ENCODE measurements around the gene ALKAL2.

The ALKAL2 gene

GRCh38 chr2:278927-279320, 9.0 kb downstream of the ALKAL2 start:
- no peak for DNase-seq
- no peak overlapping the region for H3K9ac ChIP-seq (ENCODE audit: low read length)
- H3K79me2 ChIP-seq (ENCODE audit: low read length): peaks cover 27% of the 10 kb centered on the region
- no peaks in the 10 kb centered on the region for H3K27me3 ChIP-seq (replicated peaks; ENCODE audit: insufficient read depth, low read length)
- H3K27ac ChIP-seq (ENCODE audit: low read length): no peak overlapping the region
- TF ChIP-seq EZH2 (optimal IDR thresholded peaks at IDR 0.05; ENCODE audit: low read depth, low read length) (no peak), CTCF (IDR thresholded peaks at IDR 0.05; ENCODE audit: low read length) (no peak), EZH2phosphoT487 (IDR thresholded peaks at IDR 0.05; ENCODE audit: low read length) (no peak)
- H3K9me2 ChIP-seq (replicated peaks; ENCODE audit: insufficient read depth, low read length): no peaks in the 10 kb centered on the region
- no peaks in the 10 kb centered on the region for H4K20me1 ChIP-seq (ENCODE audit: insufficient read depth, low read length)
- no peak overlapping the region for H3K4me3 ChIP-seq (ENCODE audit: low read length)
- H3K9me3 ChIP-seq (replicated peaks; ENCODE audit: insufficient read depth, low read length): no peaks in the 10 kb centered on the region
- peaks cover 18% of the 10 kb centered on the region for H3K36me3 ChIP-seq (replicated peaks; ENCODE audit: insufficient read depth, low read length)
- H3K4me2 ChIP-seq (ENCODE audit: low read depth, low read length): no peak overlapping the region
- peaks cover 10% of the 10 kb centered on the region; the same call in 1 of the 2 replicates for H3K4me1 ChIP-seq (ENCODE audit: low read length)
- H3F3A ChIP-seq (ENCODE audit: insufficient read depth, low read length): no peaks in the 10 kb centered on the region
- no peak overlapping the region for H2AFZ ChIP-seq (ENCODE audit: low read length)

DNA sequence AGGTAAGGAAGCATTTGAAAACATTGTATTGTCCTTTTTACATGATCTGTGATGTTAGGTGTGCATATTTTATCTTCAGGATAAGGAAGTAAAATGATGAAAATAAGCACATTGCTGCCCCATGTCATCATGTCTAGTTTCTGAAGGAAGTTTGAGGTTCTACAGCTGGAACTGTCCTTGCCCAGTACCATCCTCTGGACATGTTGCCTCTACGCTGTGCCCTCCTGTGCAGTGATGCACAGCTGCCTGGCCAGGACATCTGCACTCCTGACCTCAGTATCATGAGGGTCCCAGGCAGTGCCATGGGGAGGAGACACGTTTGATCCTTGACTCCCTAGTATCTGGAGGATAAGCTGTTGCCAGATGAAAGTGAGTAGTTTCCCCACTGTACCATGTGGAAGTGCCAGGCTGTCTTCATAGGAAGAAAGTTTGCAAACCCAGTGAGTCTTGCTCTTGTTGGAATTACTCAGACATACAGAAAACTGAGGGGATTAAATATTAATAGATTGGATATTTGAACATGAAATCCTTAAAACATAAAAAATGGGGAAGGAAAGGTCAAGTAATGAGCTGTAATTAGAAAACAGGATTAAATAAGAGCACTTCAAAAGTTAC, 9.5 kb downstream of the ALKAL2 start:
- Histone ChIP-seq H3K9me2 (replicated peaks; ENCODE audit: insufficient read depth, low read length) (no peaks in the 10 kb centered on the region), H3K27me3 (replicated peaks; ENCODE audit: insufficient read depth, low read length) (no peaks in the 10 kb centered on the region), H3K9ac (ENCODE audit: low read length) (no peak overlapping the region), H2AFZ (ENCODE audit: low read length) (no peak overlapping the region), H3K9me3 (replicated peaks; ENCODE audit: insufficient read depth, low read length) (no peaks in the 10 kb centered on the region), H3F3A (ENCODE audit: insufficient read depth, low read length) (no peaks in the 10 kb centered on the region), H3K79me2 (ENCODE audit: low read length) (peaks cover 32% of the 10 kb centered on the region), H4K20me1 (ENCODE audit: insufficient read depth, low read length) (no peaks in the 10 kb centered on the region), H3K36me3 (replicated peaks; ENCODE audit: insufficient read depth, low read length) (peaks cover 18% of the 10 kb centered on the region), H3K4me2 (ENCODE audit: low read depth, low read length) (no peak overlapping the region), H3K4me1 (ENCODE audit: low read length) (peaks cover 10% of the 10 kb centered on the region; the same call in 1 of the 2 replicates), H3K4me3 (ENCODE audit: low read length) (no peak overlapping the region), H3K27ac (ENCODE audit: low read length) (no peak overlapping the region)
- no peak for DNase-seq
- TF ChIP-seq EZH2 (optimal IDR thresholded peaks at IDR 0.05; ENCODE audit: low read depth, low read length) (no peak), CTCF (IDR thresholded peaks at IDR 0.05; ENCODE audit: low read length) (no peak), EZH2phosphoT487 (IDR thresholded peaks at IDR 0.05; ENCODE audit: low read length) (no peak)

GRCh38 chr2:275466-275865, 12.4 kb downstream of the ALKAL2 start:
- no peak overlapping the region for H3K4me3 ChIP-seq (ENCODE audit: low read length)
- TF ChIP-seq EZH2phosphoT487 (IDR thresholded peaks at IDR 0.05; ENCODE audit: low read length): no peak
- TF ChIP-seq EZH2 (optimal IDR thresholded peaks at IDR 0.05; ENCODE audit: low read depth, low read length): no peak
- TF ChIP-seq CTCF (IDR thresholded peaks at IDR 0.05; ENCODE audit: low read length): no peak
- H3K79me2 ChIP-seq (ENCODE audit: low read length): peaks cover 60% of the 10 kb centered on the region
- peaks cover 18% of the 10 kb centered on the region for H3K36me3 ChIP-seq (replicated peaks; ENCODE audit: insufficient read depth, low read length)
- H3K4me1 ChIP-seq (ENCODE audit: low read length): peaks cover 10% of the 10 kb centered on the region; the same call in 1 of the 2 replicates
- no peak for DNase-seq
- no peak overlapping the region for H3K27ac ChIP-seq (ENCODE audit: low read length)
- peaks cover 4% of the 10 kb centered on the region; the same call in 1 of the 2 replicates for H4K20me1 ChIP-seq (ENCODE audit: insufficient read depth, low read length)
- H2AFZ ChIP-seq (ENCODE audit: low read length): no peak overlapping the region
- no peaks in the 10 kb centered on the region for H3K27me3 ChIP-seq (replicated peaks; ENCODE audit: insufficient read depth, low read length)
- no peak overlapping the region for H3K4me2 ChIP-seq (ENCODE audit: low read depth, low read length)
- H3K9me2 ChIP-seq (replicated peaks; ENCODE audit: insufficient read depth, low read length): no peaks in the 10 kb centered on the region
- no peak overlapping the region for H3K9ac ChIP-seq (ENCODE audit: low read length)
- no peaks in the 10 kb centered on the region for H3K9me3 ChIP-seq (replicated peaks; ENCODE audit: insufficient read depth, low read length)
- no peaks in the 10 kb centered on the region for H3F3A ChIP-seq (ENCODE audit: insufficient read depth, low read length)
